ENCODE results near the gene NRTN. TPM values are rescaled to one million over a fixed set of nuclear protein-coding genes. Genes with fewer than 3 reads are reported as not detected.
"Not testable (repeated sequence)": the region's sequence is repeated elsewhere in the genome, so short reads cannot be mapped to it uniquely, and the experiment has no call there.

Gene NRTN
- total and polyA plus RNA-seq, 2 donors (not counting 1 experiment from before 2014, with no cell fraction given) = 0.27 TPM; not detected in 1

DNA sequence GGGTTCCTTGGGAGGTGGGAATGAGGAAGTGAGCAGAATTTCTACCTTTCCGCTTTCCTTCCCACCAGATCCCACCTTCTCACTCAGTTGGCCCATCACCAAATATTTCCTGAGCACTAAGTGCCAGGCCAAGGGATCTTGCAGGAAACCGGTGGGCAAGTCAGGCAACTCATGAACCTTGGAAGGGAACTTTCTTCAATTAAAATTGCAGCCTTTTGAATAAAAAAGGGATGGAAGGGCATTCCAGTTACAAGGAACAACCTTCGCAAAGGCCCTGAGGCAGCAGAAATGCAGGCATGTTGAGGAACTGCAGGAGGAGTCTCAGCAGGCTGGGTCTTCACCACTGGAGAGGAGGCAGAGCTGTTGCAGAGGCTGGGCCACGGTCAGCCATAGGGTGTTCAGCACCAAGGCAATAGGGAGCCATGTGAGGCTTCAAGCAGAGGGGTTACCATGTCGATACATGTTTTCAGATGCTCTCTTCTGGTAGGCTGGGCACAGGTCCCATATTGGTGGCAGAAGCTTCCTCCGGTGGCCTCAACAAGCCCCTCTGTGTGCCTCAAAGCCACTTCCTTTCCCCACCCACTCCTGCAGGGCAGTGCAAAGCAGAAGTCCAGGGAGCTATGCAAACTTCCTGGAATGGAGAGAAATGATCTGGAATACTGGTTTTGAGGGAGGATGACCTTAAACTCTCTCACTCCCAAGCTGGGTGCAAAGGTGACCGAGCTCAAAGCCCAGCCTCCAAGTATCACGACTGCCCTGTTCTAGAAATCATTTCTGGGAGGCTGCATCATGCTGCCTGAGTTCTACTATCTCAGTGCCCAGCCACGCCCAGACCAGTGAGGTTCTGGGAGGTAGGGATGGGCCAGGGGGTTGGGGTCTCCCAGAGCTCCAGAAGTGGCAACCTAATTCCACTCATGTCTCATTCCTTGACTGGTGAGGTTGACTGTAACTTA is 34.5 kb downstream of the NRTN start, which contains the start of gene FUT6:
Gene FUT6, minus strand, starts transcription at position 638 of the 953 bp plus-strand sequence. CDS start 7,135 bp downstream, outside the sequence.
- no peaks in the 10 kb centered on the region for H3K36me3 ChIP-seq (replicated peaks in 1 of 2; ENCODE audit: control extremely low read depth in 1 of 2, control insufficient read depth in 1 of 2, extremely low read depth in 1 of 2, insufficient read depth in 2 of 2, low read length in 1 of 2)
- no peaks in the 10 kb centered on the region for H3K4me1 Mint-ChIP-seq
- H3K9me3 Mint-ChIP-seq (ENCODE audit: insufficient read depth) = no peaks in the 10 kb centered on the region
- peaks cover 0 to 3% (median 0%) of the 10 kb centered on the region in 3 donors for H3K9me3 ChIP-seq (ENCODE audit: control extremely low read depth in 1 of 3, control insufficient read depth in 2 of 3, insufficient read depth in 1 of 3, low read length in 2 of 3)
- no peak within 1 kb of the TSS for H3K4me3 Mint-ChIP-seq
- ATAC-seq (ENCODE audit: low read depth) (no peak), DNase-seq (no peak)
- H3K27me3 ChIP-seq (replicated peaks in 1 of 4; ENCODE audit: control extremely low read depth in 1 of 4, control insufficient read depth in 3 of 4, insufficient read depth in 4 of 4, low read length in 3 of 4) = peaks cover 0 to 13% (median 0%) of the 10 kb centered on the region in 4 experiments
- H3K27ac Mint-ChIP-seq = no peak within 1 kb of the TSS
- intact Hi-C loops (cut with micrococcal nuclease) = no loop called here
- no peak for TF ChIP-seq EZH2 (IDR thresholded peaks at IDR 0.05; ENCODE audit: borderline replicate concordance, insufficient read depth, low read depth, low read length, poor library complexity, severe bottlenecking)
- TF ChIP-seq, protein P1, sequence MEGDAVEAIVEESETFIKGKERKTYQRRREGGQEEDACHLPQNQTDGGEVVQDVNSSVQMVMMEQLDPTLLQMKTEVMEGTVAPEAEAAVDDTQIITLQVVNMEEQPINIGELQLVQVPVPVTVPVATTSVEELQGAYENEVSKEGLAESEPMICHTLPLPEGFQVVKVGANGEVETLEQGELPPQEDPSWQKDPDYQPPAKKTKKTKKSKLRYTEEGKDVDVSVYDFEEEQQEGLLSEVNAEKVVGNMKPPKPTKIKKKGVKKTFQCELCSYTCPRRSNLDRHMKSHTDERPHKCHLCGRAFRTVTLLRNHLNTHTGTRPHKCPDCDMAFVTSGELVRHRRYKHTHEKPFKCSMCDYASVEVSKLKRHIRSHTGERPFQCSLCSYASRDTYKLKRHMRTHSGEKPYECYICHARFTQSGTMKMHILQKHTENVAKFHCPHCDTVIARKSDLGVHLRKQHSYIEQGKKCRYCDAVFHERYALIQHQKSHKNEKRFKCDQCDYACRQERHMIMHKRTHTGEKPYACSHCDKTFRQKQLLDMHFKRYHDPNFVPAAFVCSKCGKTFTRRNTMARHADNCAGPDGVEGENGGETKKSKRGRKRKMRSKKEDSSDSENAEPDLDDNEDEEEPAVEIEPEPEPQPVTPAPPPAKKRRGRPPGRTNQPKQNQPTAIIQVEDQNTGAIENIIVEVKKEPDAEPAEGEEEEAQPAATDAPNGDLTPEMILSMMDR (IDR thresholded peaks at IDR 0.05) = no peak
- ChIA-PET POLR2A (no interaction called here), CTCF (interaction anchor here (1.1 kb wide), 1 partner anchor 1487 kb away, joined by 3 read pairs; no protein-coding TSS in a partner anchor)
- no peaks in the 10 kb centered on the region for H3K4me1 ChIP-seq (ENCODE audit: control insufficient read depth in 2 of 2, insufficient read depth in 2 of 2, low read length in 2 of 2)
- no peaks in the 10 kb centered on the region for H3K79me2 ChIP-seq (ENCODE audit: control insufficient read depth, insufficient read depth, low read length)
- no peaks in the 10 kb centered on the region for H4K20me1 ChIP-seq (ENCODE audit: control insufficient read depth, insufficient read depth, low read length, poor library complexity, severe bottlenecking)
- no peak within 1 kb of the TSS for H3K4me2 ChIP-seq (replicated peaks; ENCODE audit: low read depth, low read length, poor library complexity, severe bottlenecking)
- H3K27me3 Mint-ChIP-seq = peaks cover 3% of the 10 kb centered on the region
- no peak within 1 kb of the TSS for H3K27ac ChIP-seq (ENCODE audit: low read length in 2 of 2)
- WGBS (ENCODE audit: insufficient coverage) = 61% methylated on average over 6 of the region's 9 CpGs
- no peak within 1 kb of the TSS for H3K9ac ChIP-seq (ENCODE audit: low read length)
- H3K4me3 ChIP-seq (ENCODE audit: control extremely low read depth in 1 of 5, extremely low read depth in 1 of 5, insufficient read depth in 1 of 5, low read depth in 2 of 5, low read length in 4 of 5) = no peak within 1 kb of the TSS
- H2AFZ ChIP-seq (ENCODE audit: insufficient read depth, low read depth, low read length, poor library complexity, severe bottlenecking) = peak within 1 kb of the TSS; percentile 16

- H3K4me2 ChIP-seq (replicated peaks; ENCODE audit: low read depth, low read length, poor library complexity, severe bottlenecking); H4K20me1 ChIP-seq (ENCODE audit: control insufficient read depth, insufficient read depth, low read length, poor library complexity, severe bottlenecking); H3K4me3 Mint-ChIP-seq; CTCF ChIA-PET; H3K27ac ChIP-seq (ENCODE audit: low read length in 2 of 2); H3K4me3 ChIP-seq (ENCODE audit: control extremely low read depth in 1 of 5, extremely low read depth in 1 of 5, insufficient read depth in 1 of 5, low read depth in 2 of 5, low read length in 4 of 5); POLR2A ChIA-PET; H3K4me1 Mint-ChIP-seq; H3K27ac Mint-ChIP-seq; H3K27me3 Mint-ChIP-seq; intact Hi-C loops (cut with micrococcal nuclease); H3K9ac ChIP-seq (ENCODE audit: low read length); H3K9me3 Mint-ChIP-seq (ENCODE audit: insufficient read depth); H3K79me2 ChIP-seq (ENCODE audit: control insufficient read depth, insufficient read depth, low read length); H3K9me3 ChIP-seq (ENCODE audit: control extremely low read depth in 1 of 3, control insufficient read depth in 2 of 3, insufficient read depth in 1 of 3, low read length in 2 of 3); ATAC-seq (ENCODE audit: low read depth); H3K36me3 ChIP-seq (replicated peaks in 1 of 2; ENCODE audit: control extremely low read depth in 1 of 2, control insufficient read depth in 1 of 2, extremely low read depth in 1 of 2, insufficient read depth in 2 of 2, low read length in 1 of 2); H3K4me1 ChIP-seq (ENCODE audit: control insufficient read depth in 2 of 2, insufficient read depth in 2 of 2, low read length in 2 of 2); DNase-seq; H2AFZ ChIP-seq (ENCODE audit: insufficient read depth, low read depth, low read length, poor library complexity, severe bottlenecking): not testable (repeated sequence)
- WGBS (ENCODE audit: insufficient coverage) = no CpG with 5 or more reads among the region's 6 CpGs
- peaks cover 0 to 13% (median 0%) of the 10 kb centered on the region in 4 experiments for H3K27me3 ChIP-seq (replicated peaks in 1 of 4; ENCODE audit: control extremely low read depth in 1 of 4, control insufficient read depth in 3 of 4, insufficient read depth in 4 of 4, low read length in 3 of 4)
Measured at GRCh38 chr19:5841735-5842111, 36.9 kb downstream of the NRTN start.

All from B cell (primary cell).